ENCODE results near the gene GTF2H2.
"Not testable (repeated sequence)": the region's sequence is repeated elsewhere in the genome, so short reads cannot be mapped to it uniquely, and the experiment has no call there.

GRCh38 chr5:71061322-71061721, 6.2 kb downstream of the GTF2H2 start:
- not testable (repeated sequence) for TF ChIP-seq TP53 (CRISPR knock-in tag; IDR thresholded peaks at IDR 0.05); CTCF (IDR thresholded peaks at IDR 0.05); BCL3 (IDR thresholded peaks at IDR 0.05); ZNF302 (CRISPR knock-in tag; IDR thresholded peaks at IDR 0.05); RCOR1 (IDR thresholded peaks at IDR 0.05; ENCODE audit: low read depth, low read length); CBX8 (IDR thresholded peaks at IDR 0.05); ZFP36 (IDR thresholded peaks at IDR 0.05; ENCODE audit: borderline replicate concordance, partially characterized antibody); SMC3 (IDR thresholded peaks at IDR 0.05); POLR2A (IDR thresholded peaks at IDR 0.05; ENCODE audit: low read length); EP300 (IDR thresholded peaks at IDR 0.05); SREBF2 (IDR thresholded peaks at IDR 0.05); MYC (IDR thresholded peaks at IDR 0.05; ENCODE audit: borderline replicate concordance, low read length)

All from A549 (cell line).